Measurements from ENCODE around the gene ARHGEF19. TPM values are rescaled to one million over a fixed set of nuclear protein-coding genes. Genes with fewer than 3 reads are reported as not detected.

ARHGEF19 gene
- total and polyA plus RNA-seq, 9 of the 15 experiments (the other 6 are each of a cell fraction or from before 2014, with no cell fraction given), result 0.73 to 21.0 (median 5.2) TPM

DNA sequence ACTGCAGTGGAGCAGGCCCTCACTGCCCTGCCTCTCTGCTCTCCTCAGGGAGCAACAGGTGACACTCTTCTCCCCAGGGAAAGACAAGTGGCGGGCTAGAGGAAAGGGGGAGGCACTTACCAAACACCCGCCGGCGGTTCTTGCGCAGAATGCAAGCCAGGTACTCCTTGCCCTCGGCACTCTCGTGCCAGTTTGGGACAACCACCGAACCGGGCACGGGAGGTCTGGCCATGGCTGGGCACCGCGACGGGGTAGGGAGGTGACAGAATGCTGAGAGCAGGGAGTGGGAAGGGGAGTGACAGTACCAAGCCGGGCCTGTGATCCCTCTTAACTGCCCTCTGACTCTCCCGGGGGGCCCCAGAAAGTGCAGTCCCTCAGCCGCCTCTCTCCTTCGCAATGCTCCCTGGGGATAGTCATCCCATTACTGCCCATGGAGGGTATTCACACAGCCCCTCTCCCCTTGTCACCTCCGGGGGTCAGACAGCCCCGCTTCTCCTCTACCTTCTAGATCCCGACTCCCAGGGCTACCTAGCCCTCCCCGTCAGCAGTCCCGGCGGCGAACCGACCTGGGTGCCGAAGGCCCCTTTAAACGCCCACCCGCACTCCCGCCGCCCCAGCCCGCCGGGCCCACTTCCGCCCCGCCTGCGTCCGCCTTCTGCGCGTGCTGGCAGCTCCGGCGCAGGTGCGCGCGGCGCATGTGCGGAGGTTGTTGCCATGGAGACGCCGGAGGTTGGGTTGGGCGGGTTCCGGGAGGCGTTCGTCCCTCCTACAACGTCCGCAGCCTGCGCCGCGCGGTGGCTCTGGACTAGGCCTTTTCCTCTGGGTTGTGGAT, 24.3 kb upstream of the ARHGEF19 start, which contains the start of gene CPLANE2 (continued):
- TF ChIP-seq YY1 (IDR thresholded peaks at IDR 0.05; ENCODE audit: borderline replicate concordance in 1 of 3, control insufficient read depth in 1 of 3, extremely low read depth in 1 of 3, insufficient read depth in 3 of 3, insufficient read length in 1 of 3, insufficient replicate concordance in 2 of 3, low read depth in 1 of 3, low read length in 2 of 3), result peak in 1 of 3 experiments; percentile 70
- no peak for TF ChIP-seq FOSL1 (tag; conservative IDR thresholded peaks at IDR 0.05)
- TF ChIP-seq PCBP1 (IDR thresholded peaks at IDR 0.05; ENCODE audit: low read depth, low read length, poor library complexity, severe bottlenecking), result peak; percentile 50
- TF ChIP-seq ZNF592 (IDR thresholded peaks at IDR 0.05), result no peak; the same call in 1 of the 2 replicates
- TF ChIP-seq SAFB2 (IDR thresholded peaks at IDR 0.05; ENCODE audit: borderline replicate concordance, low read depth, low read length, severe bottlenecking), result no peak
- TF ChIP-seq CEBPB (tag; IDR thresholded peaks at IDR 0.05), result no peak
- TF ChIP-seq ZNF644 (tag; IDR thresholded peaks at IDR 0.05; ENCODE audit: low read depth), result no peak
- TF ChIP-seq PHB2 (IDR thresholded peaks at IDR 0.05; ENCODE audit: low read depth), result no peak
- TF ChIP-seq ATF1 (CRISPR knock-in tag; IDR thresholded peaks at IDR 0.05), result peak; percentile 58; the same call in 1 of the 2 replicates
- peak; percentile 69; the same call in 1 of the 2 replicates for TF ChIP-seq ATF1 (tag; IDR thresholded peaks at IDR 0.05)
- TF ChIP-seq NR1H2 (CRISPR knock-in tag; IDR thresholded peaks at IDR 0.05), result no peak
- no peak for TF ChIP-seq FOXP1 (CRISPR knock-in tag; IDR thresholded peaks at IDR 0.05)
- TF ChIP-seq ZKSCAN3 (CRISPR knock-in tag; IDR thresholded peaks at IDR 0.05), result no peak
- TF ChIP-seq KLF13 (tag; IDR thresholded peaks at IDR 0.05; ENCODE audit: borderline replicate concordance, low read depth), result peak; percentile 73; the same call in 1 of the 2 replicates
- TF ChIP-seq SIX5 (IDR thresholded peaks at IDR 0.05; ENCODE audit: borderline replicate concordance in 1 of 2, insufficient read depth in 1 of 2, low read depth in 1 of 2, low read length in 2 of 2), result no peak
- no peak for TF ChIP-seq HNRNPH1 (optimal IDR thresholded peaks at IDR 0.05; ENCODE audit: low read depth, low read length)

Measured in K562 (cell line).